CD4-positive, alpha-beta T cell treated with Interleukin-15 for 4 hours (primary cell): ENCODE data around the gene RAMP3.
"Not testable (repeated sequence)": the region's sequence is repeated elsewhere in the genome, so short reads cannot be mapped to it uniquely, and the experiment has no call there.

Source experiments
- DNase-seq: peaks from one replicate; pipeline ENCODE4 v3.0.0-alpha.2; 2020; ENCODE audit warnings: low spot score

Gene RAMP3

GRCh38 chr7:45132708-45133320, 24.8 kb upstream of the RAMP3 start:
- no peak for DNase-seq

GRCh38 chr7:45133352-45133751, 24.2 kb upstream of the RAMP3 start:
- no peak for DNase-seq

GRCh38 chr7:45133877-45134276, 23.7 kb upstream of the RAMP3 start:
- no peak for DNase-seq

GRCh38 chr7:45136106-45137060, 21.2 kb upstream of the RAMP3 start:
- DNase-seq: peak; percentile 77

GRCh38 chr7:45138433-45139267, 18.9 kb upstream of the RAMP3 start:
- no peak for DNase-seq

GRCh38 chr7:45140827-45141226, 16.8 kb upstream of the RAMP3 start:
- DNase-seq: no peak

GRCh38 chr7:45143616-45144015, 14.0 kb upstream of the RAMP3 start:
- DNase-seq: no peak

GRCh38 chr7:45145881-45146280, 11.7 kb upstream of the RAMP3 start:
- DNase-seq: no peak

- no peak for DNase-seq
Observed at GRCh38 chr7:45146531-45147379, 10.8 kb upstream of the RAMP3 start.

GRCh38 chr7:45147858-45148652, 9.5 kb upstream of the RAMP3 start:
- DNase-seq: no peak

- no peak for DNase-seq
Observed at GRCh38 chr7:45148653-45148973, 9.0 kb upstream of the RAMP3 start.

GRCh38 chr7:45149606-45150005, 8.0 kb upstream of the RAMP3 start:
- DNase-seq: no peak

GRCh38 chr7:45150199-45150598, 7.4 kb upstream of the RAMP3 start:
- no peak for DNase-seq

- no peak for DNase-seq
Observed at GRCh38 chr7:45151131-45151684, 6.4 kb upstream of the RAMP3 start.

- no peak for DNase-seq
Observed at GRCh38 chr7:45151967-45152366, 5.6 kb upstream of the RAMP3 start.

- no peak for DNase-seq
Observed at GRCh38 chr7:45153233-45153632, 4.4 kb upstream of the RAMP3 start.

GRCh38 chr7:45153861-45154260, 3.7 kb upstream of the RAMP3 start:
- DNase-seq: not testable (repeated sequence)

GRCh38 chr7:45155357-45155900, 2.2 kb upstream of the RAMP3 start:
- DNase-seq: no peak

- no peak for DNase-seq
Observed at GRCh38 chr7:45155941-45156340, 1.6 kb upstream of the RAMP3 start.
